Mesodermal cell (in vitro differentiated cells): Measurements from ENCODE around the gene ADAMTS17.
"Not testable (repeated sequence)": the region's sequence is repeated elsewhere in the genome, so short reads cannot be mapped to it uniquely, and the experiment has no call there.

Source experiments
- H3K27ac ChIP-seq: 2 replicates; pipeline ENCODE4 v1.7.0; 2013; ENCODE audit warnings: mild to moderate bottlenecking, low read depth, low read length, moderate library complexity; ENCODE audit not compliant: severe bottlenecking
- H3K36me3 ChIP-seq: 2 replicates; pipeline ENCODE4 v1.7.1; 2013; ENCODE audit warnings: mild to moderate bottlenecking, low read length, moderate library complexity; ENCODE audit not compliant: control insufficient read depth, insufficient read depth
- H3K4me1 ChIP-seq: one replicate; pipeline ENCODE4 v1.7.1; 2013; ENCODE audit warnings: mild to moderate bottlenecking, low read length; ENCODE audit not compliant: insufficient read depth, control insufficient read depth, poor library complexity, severe bottlenecking
- H3K4me3 ChIP-seq: 2 replicates; pipeline ENCODE4 v1.7.0; 2013; ENCODE audit warnings: low read length, control low read depth, mild to moderate bottlenecking; ENCODE audit not compliant: insufficient read depth, poor library complexity, severe bottlenecking; ENCODE audit errors: extremely low read depth
- H3K9me3 ChIP-seq: 2 replicates; pipeline ENCODE4 v1.7.1; 2013; ENCODE audit warnings: mild to moderate bottlenecking, low read length, moderate library complexity; ENCODE audit not compliant: control insufficient read depth
- WGBS, 2 experiments: methylation state at CpG; one replicate each; pipeline ENCODE4 v1.1.5; 2013; ENCODE audit warnings: missing lambda C conversion rate in 2 of 2; ENCODE audit not compliant: insufficient coverage in 2 of 2; 5-methylcytosine and 5-hydroxymethylcytosine counted together

The ADAMTS17 gene

DNA sequence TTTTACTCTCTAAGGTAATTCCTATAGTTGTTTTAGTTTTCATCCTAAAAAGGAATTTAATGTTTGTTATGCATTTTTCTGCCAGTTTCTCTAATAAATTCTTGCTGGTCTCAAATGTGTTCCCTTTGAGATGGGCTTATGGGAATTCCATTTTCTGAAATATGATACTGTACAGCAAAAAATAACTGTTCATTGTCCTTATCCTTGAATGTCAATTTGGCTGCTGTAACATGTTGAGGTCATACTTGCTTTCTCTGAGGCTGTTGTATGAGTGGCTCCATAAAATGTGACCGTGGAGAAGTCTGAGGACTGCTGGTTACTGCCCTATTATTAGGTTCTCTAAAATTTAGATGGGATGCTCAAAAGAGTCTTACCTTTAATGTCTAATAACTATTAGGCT lies 266.5 kb downstream of the ADAMTS17 start:
- H3K9me3 ChIP-seq, result no peaks in the 10 kb centered on the region
- no peak overlapping the region for H3K4me3 ChIP-seq
- H3K4me1 ChIP-seq, result no peaks in the 10 kb centered on the region
- no peaks in the 10 kb centered on the region for H3K36me3 ChIP-seq
- no peak overlapping the region for H3K27ac ChIP-seq
- no CpG with 5 or more reads among the region's 1 CpG for WGBS, 2 experiments

DNA sequence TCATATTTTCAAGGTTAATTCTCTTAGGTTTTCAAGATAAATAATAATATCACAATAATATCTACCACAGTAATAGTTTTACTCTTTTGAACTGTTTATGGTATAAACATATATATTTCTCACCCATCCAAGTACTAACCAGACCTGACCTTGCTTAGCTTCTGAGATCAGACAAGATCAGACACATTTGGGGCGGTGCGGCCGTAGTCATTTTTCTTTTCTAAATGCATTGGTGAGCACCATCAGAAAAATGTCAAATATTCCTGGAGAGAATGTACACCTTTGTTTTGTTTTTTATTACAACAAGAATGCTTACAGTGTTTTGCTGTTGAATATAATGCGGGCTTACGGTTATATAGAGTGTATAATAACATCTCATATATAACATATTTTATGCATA lies 267.8 kb downstream of the ADAMTS17 start:
- Histone ChIP-seq H3K9me3 (no peaks in the 10 kb centered on the region), H3K4me3 (no peak overlapping the region), H3K27ac (no peak overlapping the region), H3K36me3 (no peaks in the 10 kb centered on the region), H3K4me1 (no peaks in the 10 kb centered on the region)
- no CpG with 5 or more reads among the region's 5 CpGs for WGBS, 2 experiments

DNA sequence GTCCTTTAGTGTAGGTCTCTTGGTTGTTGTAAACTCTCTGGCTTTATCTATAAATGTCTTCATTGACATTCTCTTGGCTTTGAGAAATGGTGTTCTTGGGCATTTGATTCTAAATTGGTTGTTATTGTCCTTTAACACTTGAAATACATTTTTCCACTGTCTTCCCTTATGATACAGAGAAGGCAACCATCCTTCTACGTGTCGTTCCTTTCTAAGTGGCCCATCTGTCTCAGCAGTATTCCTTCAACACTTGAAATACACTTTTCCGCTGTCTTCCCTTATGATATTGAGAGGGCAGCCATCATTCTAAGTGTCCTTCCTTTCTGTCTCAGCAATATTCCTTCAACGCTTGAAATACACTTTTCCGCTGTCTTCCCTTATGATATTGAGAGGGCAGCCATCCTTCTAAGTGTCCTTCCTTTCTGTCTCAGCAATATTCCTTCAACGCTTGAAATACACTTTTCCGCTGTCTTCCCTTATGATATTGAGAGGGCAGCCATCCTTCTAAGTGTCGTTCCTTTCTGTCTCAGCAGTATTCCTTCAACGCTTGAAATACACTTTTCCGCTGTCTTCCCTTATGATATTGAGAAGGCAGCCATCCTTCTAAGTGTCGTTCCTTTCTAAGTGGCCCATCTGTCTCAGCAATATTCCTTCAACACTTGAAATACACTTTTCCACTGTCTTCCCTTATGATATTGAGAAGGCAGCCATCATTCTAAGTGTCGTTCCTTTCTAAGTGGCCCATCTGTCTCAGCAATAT lies 275.1 kb downstream of the ADAMTS17 start:
- H3K9me3 ChIP-seq, result not testable (repeated sequence)

DNA sequence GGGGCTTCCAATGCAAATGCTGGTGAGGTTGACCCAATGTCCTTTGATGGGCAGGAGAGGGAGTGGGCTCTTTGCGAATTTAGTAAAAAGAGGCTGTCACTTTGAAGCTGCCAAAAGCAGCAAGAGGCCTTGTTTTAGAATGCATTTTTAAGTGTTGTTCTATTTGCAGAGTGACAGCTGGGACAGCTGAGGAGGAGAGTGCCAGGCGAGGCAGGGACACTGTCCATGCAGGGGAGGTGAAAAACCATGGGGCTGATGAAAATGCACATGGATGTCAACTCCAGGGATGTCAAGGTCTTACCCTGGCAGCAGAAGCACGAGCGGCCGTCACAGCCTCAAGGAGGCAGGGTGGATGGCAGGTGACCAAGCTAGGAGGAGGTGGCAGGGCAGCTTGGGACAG lies 279.8 kb downstream of the ADAMTS17 start:
- Histone ChIP-seq H3K4me3 (no peak overlapping the region), H3K27ac (no peak overlapping the region), H3K36me3 (no peaks in the 10 kb centered on the region), H3K4me1 (no peaks in the 10 kb centered on the region), H3K9me3 (no peaks in the 10 kb centered on the region)
- WGBS, 2 experiments, result 73% methylated on average over 2 to 5 of the region's 5 CpGs

More for the DNA sequence above, 275.1 kb downstream of the ADAMTS17 start:
- not testable (repeated sequence) for H3K27ac ChIP-seq, H3K4me3 ChIP-seq, H3K36me3 ChIP-seq, H3K4me1 ChIP-seq
- 84 to 89% methylated on average over 7 to 8 of the region's 12 CpGs for WGBS, 2 experiments

DNA sequence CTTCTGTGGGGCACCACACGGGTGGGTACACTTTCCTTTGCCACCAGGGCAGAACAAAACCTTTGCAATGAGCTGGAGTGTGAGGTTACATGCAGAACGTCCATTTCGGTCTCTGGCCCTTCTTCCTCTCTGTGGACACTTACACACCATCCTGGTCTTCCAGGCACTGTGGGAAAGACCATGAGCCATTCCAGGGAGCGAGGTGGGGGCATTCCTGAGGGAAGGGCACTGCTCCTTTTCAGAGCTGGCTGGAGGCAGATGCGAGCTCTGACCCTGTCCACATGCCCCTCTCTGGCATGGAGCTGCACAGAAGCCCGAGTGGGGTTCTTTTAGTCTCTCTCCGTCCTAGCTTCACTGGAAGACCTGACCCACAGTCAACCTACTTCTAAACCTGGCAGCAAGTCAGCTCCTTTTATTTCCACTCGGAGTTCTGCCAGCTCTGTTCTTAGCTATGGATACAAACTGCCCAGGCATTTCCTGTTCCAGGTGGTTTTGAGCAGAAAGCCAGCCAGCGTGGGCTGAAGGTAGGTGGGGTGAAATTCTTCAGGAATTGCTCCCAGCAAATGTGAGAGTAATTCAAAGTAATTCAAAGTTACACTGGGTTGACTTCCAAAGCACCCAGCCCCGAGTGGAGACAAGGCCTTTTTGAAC lies 281.4 kb downstream of the ADAMTS17 start:
- H3K4me3 ChIP-seq, result no peak overlapping the region
- H3K9me3 ChIP-seq, result no peaks in the 10 kb centered on the region
- WGBS, 2 experiments, result 84 to 93% methylated on average over 8 of the region's 10 CpGs
- H3K27ac ChIP-seq, result no peak overlapping the region
- H3K4me1 ChIP-seq, result no peaks in the 10 kb centered on the region
- H3K36me3 ChIP-seq, result no peaks in the 10 kb centered on the region

DNA sequence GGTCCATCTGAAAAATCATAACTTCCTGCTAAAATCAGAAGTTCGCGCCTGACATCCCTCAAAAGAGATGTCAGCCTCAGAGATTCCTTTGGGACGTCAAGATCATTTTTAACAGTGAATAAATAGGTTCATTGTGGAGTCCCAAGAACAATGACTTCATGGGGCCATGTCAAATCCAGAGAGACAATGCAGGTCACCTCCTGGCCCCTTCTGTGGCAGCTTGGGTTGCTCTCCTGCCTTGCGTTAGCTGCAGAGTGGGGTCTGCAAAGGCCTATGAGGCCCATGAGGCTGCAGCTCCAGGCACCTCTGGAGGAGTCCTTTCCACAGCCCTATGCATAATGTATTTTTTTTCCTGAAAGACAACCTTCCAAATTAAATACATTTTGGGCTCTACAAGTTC lies 282.3 kb downstream of the ADAMTS17 start:
- 92% methylated on average over 4 of the region's 4 CpGs for WGBS, 2 experiments

DNA sequence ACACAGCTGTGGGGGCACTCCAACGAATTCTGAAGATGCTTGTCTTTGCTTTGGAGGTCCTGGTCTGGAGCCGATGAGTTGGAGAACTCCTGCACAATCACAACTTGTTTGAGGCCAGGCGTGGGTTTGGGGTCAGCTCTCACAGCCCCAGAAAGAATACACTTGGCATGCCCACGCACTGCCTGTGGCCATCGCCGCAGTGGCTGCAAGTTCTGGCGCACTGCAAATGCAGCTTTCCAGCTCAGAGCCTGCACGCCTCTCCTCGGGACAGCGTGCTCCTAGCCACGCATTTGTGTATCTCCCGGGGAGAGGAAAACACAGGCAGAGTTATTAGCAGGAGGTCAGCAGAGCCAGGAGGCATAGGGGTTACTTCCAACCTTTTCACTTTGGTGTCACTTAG lies 282.7 kb downstream of the ADAMTS17 start:
- no peaks in the 10 kb centered on the region for H3K9me3 ChIP-seq
- H3K36me3 ChIP-seq, result no peaks in the 10 kb centered on the region
- H3K27ac ChIP-seq, result no peak overlapping the region
- no peak overlapping the region for H3K4me3 ChIP-seq
- 84 to 92% methylated on average over 12 of the region's 12 CpGs for whole genome bisulfite sequencing, 2 experiments
- no peaks in the 10 kb centered on the region for H3K4me1 ChIP-seq

More for the DNA sequence above, 282.3 kb downstream of the ADAMTS17 start:
- Histone ChIP-seq H3K4me1 (no peaks in the 10 kb centered on the region), H3K36me3 (no peaks in the 10 kb centered on the region), H3K9me3 (no peaks in the 10 kb centered on the region), H3K27ac (no peak overlapping the region), H3K4me3 (no peak overlapping the region)

DNA sequence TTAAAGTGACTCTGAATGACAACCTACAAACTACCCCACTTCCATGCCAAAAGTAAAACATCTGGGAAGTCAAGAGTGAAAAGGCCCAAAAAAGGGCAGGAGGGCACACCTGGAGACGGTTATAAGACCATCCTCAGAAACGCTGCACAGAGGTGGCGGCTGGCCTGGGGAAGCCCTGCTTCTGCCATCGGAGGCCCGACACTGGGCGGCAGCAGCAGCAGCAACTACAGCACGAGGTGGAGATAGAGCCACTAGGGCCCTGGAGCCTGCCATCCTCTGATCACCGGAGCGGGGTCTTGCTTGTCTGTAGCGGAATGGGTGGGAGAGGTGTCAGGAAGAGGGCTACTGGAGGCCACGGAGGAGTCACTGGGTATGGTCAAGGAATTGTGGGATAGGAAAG lies 283.3 kb downstream of the ADAMTS17 start:
- Histone ChIP-seq H3K9me3 (no peaks in the 10 kb centered on the region), H3K36me3 (no peaks in the 10 kb centered on the region), H3K27ac (no peak overlapping the region), H3K4me3 (no peak overlapping the region), H3K4me1 (no peaks in the 10 kb centered on the region)
- 95 to 98% methylated on average over 9 to 11 of the region's 11 CpGs for WGBS, 2 experiments

DNA sequence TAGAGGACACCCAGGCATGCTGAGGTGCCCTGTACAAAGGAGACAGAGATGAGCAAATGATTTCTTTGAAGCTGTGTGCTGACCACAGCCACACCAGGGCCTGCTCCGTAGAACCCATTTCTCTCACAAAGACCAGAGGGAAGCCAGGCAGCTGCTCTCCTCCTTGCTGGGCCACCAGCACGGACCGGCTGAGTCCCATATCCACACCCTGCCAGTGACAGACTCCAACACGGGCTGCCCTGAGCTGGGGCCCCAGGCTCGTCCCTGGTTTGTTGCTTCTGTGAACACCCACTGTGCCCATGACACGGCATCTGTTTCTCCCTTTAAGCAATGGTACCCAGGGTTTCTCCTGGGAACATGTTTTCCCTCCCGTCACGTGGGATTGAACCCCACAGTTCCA lies 284.5 kb downstream of the ADAMTS17 start:
- 90 to 94% methylated on average over 5 to 8 of the region's 8 CpGs for WGBS, 2 experiments
- H3K9me3 ChIP-seq, result no peaks in the 10 kb centered on the region
- no peak overlapping the region for H3K4me3 ChIP-seq
- no peaks in the 10 kb centered on the region for H3K36me3 ChIP-seq
- H3K27ac ChIP-seq, result no peak overlapping the region
- H3K4me1 ChIP-seq, result no peaks in the 10 kb centered on the region

DNA sequence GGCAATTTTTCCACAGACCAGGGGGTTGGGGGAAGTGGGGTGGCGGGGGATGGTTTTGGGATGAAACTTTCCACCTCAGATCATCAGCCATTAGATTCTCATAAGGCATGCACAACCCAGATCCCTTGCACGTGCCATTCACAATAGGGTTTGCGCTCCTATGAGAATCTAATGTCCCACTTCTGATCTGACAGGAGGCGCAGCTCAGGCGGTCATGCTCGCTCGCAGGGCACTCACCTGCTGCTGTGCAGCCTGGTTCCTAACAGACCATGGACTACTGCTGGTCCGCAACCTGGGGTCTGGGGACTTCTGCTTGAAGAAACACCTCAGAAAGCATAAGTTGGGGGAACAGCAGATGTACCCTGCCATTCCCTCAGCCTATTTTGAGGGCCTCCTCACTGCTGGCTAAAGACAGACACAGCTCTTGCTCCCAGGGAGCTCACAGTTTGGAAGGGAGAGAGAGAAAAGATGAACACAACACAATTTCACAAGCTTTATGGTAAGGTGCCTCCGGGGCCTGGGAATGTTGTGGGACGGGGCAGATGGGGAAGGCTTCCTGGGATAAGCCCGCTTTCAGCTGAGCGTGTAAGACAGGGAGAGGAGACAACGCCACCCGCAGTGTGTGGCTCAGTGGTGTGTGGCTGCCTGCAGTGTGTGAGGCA lies 285.2 kb downstream of the ADAMTS17 start:
- WGBS, 2 experiments, result 88 to 89% methylated on average over 11 to 13 of the region's 14 CpGs
- H3K27ac ChIP-seq, result no peak overlapping the region
- H3K4me3 ChIP-seq, result no peak overlapping the region
- no peaks in the 10 kb centered on the region for H3K9me3 ChIP-seq
- H3K4me1 ChIP-seq, result no peaks in the 10 kb centered on the region
- no peaks in the 10 kb centered on the region for H3K36me3 ChIP-seq

DNA sequence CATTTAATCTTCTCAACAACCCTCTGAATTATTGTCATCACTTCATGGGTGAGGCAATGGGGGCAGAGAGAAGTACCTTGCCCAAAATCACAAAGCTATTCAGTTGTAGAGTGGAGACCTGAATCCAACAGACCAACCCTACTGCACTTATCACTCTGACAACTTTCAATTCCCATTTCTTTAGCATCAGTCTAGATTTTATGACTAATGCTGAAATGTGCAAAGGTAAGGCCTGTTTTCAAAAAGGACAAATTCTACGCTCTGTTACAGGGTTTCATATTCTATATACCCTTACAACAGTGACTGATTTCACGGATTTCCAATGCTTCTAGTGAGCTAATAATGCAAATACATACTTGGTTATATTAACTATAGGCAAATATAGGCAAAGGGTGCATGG lies 286.0 kb downstream of the ADAMTS17 start:
- no CpG with 5 or more reads among the region's 2 CpGs for WGBS, 2 experiments

More for the DNA sequence above, 286.0 kb downstream of the ADAMTS17 start:
- Histone ChIP-seq H3K9me3 (no peaks in the 10 kb centered on the region), H3K27ac (no peak overlapping the region), H3K4me3 (no peak overlapping the region), H3K4me1 (no peaks in the 10 kb centered on the region), H3K36me3 (no peaks in the 10 kb centered on the region)
